GM19035 (cell line): ENCODE measurements around the gene OR4C46.
"Not testable (repeated sequence)": the region's sequence is repeated elsewhere in the genome, so short reads cannot be mapped to it uniquely, and the experiment has no call there.

Source experiments
- ATAC-seq: cut with Tn5 transposase; IDR thresholded peaks from one replicate; pipeline ENCODE4 v1.9.1; 2021; ENCODE audit not compliant: unreplicated experiment

Gene OR4C46

GRCh38 chr11:54603898-54604297 lies at the start of gene OR4C46:
Gene OR4C46, minus strand, starts transcription at chr11:54603998. Its CDS starts 0 bp downstream, at chr11:54603998.
- ATAC-seq: no peak

GRCh38 chr11:54645606-54646005 lies 41.8 kb upstream of the OR4C46 start:
- not testable (repeated sequence) for ATAC-seq

GRCh38 chr11:54561439-54561838 lies 42.4 kb downstream of the OR4C46 start:
- not testable (repeated sequence) for ATAC-seq

- ATAC-seq: no peak
These were observed 44.9 kb downstream of the OR4C46 start for GRCh38 chr11:54558919-54559318.

GRCh38 chr11:54558407-54558806 lies 45.4 kb downstream of the OR4C46 start:
- no peak for ATAC-seq
